HG02870 (cell line): Measurements from ENCODE around the gene ENPP3.

Experiments
- ATAC-seq: cut with Tn5 transposase; IDR thresholded peaks from one replicate; pipeline ENCODE4 v1.9.1; 2021; ENCODE audit warnings: mild to moderate bottlenecking, moderate library complexity; ENCODE audit not compliant: unreplicated experiment

The ENPP3 gene

DNA sequence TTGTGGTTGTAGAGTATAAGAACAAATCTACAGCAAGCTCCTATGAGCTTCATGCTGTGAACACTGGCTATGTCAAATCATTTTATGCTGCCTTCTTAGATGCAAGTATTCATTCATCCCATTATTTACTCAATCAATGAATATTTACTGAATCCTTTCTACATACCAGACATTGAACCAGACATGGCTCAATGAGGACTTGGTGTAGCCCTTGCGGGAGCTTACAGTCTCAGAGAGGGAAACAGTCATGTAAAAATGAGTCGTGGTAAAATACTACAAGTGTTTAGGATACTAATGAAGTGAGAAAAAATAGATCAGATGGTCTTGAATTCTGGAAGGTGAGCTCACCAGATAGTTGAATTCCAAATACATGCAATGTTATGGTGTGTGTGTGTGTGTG lies 125.9 kb downstream of the ENPP3 start:
- ATAC-seq = no peak

GRCh38 chr6:131763749-131764148 lies 126.6 kb downstream of the ENPP3 start:
- ATAC-seq = no peak

- no peak for ATAC-seq
These were observed 127.2 kb downstream of the ENPP3 start for GRCh38 chr6:131764350-131764749.

DNA sequence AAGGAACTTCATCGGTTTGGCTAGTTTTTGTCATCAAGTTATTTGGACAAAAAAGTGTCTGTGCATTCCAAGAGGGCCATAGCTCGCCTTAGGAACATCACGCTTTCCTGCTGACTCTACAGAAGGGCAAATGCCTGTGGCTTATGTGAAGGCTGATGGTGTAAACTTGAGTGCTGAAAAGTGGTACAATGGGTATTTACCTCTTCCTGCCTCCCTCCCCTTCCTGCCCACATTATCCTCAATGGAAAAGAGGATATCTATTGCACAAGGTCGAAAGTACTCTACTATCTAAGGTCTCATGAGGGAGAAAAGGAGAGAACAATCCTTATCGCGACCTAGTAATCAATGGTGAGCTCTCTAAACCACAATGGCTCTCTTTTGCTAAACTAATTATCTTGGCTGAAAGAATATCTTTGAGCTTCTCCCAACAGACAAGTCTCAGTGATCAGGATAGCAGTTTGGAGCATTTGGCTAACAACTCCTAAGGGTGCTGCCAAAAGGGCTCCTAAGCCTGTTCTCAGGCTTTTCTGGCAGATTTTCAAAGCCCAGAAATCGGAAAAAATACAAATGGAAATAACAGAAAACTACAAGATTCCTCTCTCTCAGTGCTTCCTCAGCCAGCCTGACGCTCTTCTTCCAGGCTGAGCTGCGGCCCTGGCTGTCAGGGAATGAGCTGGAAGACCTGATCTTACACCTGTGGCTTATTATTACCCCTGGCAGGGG lies 128.1 kb downstream of the ENPP3 start:
- no peak for ATAC-seq

DNA sequence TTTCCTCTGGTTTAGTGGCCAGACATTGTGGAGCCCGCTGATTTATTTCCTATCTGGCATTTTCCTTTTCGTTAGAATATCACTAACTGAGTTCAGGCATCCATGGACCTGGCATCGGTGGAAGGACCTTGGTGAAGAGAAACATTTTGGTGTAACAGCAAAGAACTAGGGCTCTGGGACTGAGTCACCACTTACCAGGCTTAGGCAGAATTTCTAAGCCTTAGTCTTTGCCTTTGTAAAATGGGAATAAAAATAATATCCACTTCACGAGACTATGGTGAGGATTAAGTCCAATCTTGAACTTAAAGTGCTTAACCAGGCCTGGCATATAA lies 128.7 kb downstream of the ENPP3 start:
- ATAC-seq = no peak

GRCh38 chr6:131766631-131767030 lies 129.5 kb downstream of the ENPP3 start:
- ATAC-seq = no peak

GRCh38 chr6:131768964-131769363 lies 131.9 kb downstream of the ENPP3 start:
- no peak for ATAC-seq

- ATAC-seq = no peak
These were observed 132.5 kb downstream of the ENPP3 start for GRCh38 chr6:131769385-131770141.

DNA sequence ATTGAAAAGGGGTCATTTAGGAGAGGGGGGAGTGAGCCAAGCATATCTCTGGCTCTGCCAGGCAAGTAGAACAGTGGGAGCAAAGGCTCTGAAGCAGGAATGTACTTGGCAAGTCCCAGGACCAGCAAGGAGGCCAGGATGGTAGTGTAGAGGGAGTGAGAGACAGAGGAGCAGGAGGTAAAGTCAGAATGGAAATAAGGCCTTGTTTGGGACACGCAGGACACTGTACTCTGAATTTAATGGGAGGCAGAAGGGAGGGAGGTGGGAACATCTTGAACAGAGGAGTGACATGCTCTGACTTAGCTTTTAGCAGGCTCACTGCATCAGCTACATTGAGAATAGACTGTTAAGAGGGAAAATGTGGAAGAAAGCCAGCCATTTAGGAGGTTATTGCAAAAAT lies 133.7 kb downstream of the ENPP3 start:
- ATAC-seq = no peak

GRCh38 chr6:131773284-131773950 lies 136.3 kb downstream of the ENPP3 start:
- ATAC-seq = no peak

DNA sequence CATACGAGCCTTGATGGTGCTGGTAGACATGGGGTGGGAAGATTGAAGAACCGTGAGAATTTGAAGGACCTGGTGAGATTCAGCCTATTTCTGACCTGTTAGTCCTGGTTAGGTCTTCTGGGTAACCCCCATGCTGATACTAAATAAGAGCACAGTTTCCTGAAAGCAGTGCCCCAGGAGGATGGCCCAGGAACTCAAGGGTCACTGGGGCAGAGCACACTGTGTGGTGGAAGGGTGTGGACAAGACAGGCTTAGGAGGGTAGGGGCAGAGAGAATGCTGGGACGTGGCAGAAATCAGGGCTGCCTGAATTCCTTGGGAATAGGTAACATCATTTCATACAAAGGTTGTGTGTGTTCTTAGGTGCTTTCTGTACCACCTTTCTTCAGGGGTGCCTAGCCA lies 138.8 kb downstream of the ENPP3 start:
- ATAC-seq = no peak

- no peak for ATAC-seq
These were observed 139.9 kb downstream of the ENPP3 start for GRCh38 chr6:131776985-131777384.

DNA sequence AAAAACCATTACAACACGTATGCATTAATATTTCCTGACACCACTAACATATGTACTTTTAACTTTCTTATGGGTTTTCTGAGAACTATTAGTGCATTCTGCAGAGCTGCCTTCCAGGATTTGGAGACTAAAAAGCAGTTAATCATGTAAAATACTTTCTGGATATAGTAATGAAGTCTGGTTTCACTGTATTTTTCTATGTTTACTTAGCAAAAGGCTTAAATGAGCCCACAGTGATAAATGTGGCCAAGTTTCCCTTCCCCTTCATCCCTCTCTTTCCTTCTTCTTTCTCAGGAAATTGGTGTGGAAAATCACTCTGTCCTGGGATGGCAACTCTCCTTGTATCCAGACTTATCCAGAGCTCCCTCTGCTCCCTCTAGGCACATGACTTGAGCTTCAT lies 141.1 kb downstream of the ENPP3 start:
- ATAC-seq = no peak

DNA sequence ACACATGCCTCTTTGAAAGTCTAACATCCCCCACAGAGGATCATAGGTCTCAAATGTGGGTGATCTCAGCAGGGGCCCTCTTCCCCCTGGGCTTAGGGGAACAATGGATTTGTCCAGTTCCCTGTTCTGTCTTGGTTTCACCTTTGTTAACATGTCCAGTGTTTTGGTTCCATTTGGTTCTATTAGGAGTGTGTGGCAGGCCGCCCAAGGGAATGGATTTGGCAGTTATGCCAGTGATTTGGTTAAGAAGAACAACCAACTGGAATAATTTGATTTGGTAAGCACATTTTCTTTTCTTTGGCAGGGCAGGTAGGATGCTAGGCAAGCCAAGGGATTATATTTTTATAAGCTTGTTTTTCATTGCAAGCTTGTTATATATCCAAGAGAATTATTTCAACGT lies 142.2 kb downstream of the ENPP3 start:
- no peak for ATAC-seq

GRCh38 chr6:131780600-131780999 lies 143.5 kb downstream of the ENPP3 start:
- ATAC-seq = no peak

GRCh38 chr6:131781687-131782086 lies 144.6 kb downstream of the ENPP3 start:
- ATAC-seq = no peak

DNA sequence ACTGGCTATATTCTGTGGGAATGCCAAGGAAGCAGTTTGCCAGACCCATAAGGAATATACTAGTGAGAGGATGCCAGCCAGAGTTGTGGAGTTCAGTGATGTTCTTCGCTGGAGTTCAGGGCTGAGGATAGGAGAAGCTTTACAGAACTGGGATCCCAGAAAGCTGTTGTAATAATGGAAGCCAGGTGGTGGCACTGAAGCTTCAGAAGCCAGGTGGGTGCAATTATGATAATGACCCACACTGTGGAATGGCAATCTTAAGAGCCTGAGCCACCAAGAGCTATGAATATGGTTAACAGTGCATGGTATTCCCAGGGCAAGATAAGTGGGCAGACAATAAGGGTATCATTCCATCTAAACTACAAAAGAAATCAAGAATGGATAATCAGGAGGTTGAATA lies 145.7 kb downstream of the ENPP3 start:
- ATAC-seq = no peak

DNA sequence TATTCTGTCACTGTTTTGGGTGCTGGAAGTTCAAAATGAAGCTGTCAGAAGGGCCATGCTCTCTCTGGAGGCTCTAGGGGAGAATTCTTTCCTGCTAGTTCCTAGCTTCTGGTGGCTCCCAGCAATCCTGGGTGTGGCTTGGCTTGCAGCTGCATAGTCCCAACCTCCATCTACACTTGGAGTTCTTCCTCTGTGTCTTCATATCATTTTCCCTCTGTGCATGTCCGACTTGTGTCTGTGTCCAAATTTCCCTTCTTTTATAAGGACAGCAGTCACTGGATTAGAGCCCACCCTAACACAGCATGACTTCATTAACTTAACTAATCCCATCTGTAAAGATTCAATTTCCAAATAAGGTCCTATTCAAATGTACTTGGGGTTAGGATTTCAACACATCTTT lies 147.5 kb downstream of the ENPP3 start:
- no peak for ATAC-seq

DNA sequence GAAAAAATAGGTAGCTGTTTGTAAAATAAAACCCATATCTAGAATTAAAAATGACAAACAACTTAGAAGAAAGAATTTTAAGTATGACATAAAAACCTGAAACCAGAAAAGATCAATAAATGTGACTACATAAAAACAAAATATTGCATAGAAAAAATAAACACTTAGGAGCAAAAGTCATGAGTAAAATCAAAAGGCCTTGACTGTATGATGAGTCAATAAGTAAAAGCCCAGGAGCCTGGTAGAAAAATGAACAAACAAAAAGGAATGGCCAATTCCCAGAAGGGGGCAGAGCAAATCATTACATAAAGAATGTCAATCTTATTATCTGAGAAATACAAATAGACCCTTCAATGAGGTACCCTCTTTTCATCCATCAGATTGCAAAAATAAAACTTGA lies 150.0 kb downstream of the ENPP3 start:
- ATAC-seq = no peak

DNA sequence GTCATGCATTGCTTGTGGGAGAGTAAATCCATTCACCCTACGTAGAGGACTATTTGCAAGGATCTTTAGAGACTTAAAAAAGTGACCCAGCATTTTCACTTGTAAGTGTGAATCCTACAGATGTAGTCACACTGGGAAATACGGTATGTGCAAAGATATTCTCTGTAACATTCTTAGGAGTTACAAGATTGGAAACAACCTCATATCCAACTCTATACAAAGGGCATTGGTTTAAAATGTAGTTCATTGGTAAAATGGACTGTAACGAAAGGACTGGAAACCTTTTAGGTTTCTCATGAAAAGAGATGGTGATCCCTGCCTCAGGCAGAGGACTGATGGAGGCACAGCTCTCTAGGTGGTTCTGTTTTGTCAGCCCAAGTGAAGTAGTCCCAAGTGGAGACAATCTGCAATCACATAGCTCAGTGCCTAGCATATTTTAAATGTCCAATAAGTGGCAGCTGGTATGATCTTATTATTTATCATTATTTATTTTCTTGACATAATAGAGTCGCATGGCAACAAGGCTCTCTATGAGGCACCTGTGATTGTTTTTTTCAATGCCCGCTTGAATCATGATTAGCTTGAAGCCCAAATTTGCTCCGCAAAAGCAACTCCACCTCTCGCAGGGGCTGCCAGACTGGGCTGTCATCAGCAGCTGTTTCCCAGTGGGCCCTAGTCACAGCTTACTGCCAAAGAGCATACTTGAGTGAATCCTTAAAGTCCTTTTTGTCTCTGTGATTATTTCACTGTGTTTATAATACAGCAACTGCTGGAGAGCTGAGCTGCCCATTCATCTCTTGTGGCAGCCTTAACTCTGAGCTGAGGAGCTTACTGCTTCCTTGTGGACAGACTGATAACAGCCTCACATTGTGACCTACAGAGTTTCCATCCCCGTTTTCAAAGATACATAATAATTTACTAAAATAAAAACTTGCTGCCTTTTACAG lies 150.9 kb downstream of the ENPP3 start:
- ATAC-seq = no peak

- ATAC-seq = no peak
These were observed 152.1 kb downstream of the ENPP3 start for GRCh38 chr6:131789219-131789618.
